ENCODE data around the gene PRR23E.

Gene PRR23E

DNA sequence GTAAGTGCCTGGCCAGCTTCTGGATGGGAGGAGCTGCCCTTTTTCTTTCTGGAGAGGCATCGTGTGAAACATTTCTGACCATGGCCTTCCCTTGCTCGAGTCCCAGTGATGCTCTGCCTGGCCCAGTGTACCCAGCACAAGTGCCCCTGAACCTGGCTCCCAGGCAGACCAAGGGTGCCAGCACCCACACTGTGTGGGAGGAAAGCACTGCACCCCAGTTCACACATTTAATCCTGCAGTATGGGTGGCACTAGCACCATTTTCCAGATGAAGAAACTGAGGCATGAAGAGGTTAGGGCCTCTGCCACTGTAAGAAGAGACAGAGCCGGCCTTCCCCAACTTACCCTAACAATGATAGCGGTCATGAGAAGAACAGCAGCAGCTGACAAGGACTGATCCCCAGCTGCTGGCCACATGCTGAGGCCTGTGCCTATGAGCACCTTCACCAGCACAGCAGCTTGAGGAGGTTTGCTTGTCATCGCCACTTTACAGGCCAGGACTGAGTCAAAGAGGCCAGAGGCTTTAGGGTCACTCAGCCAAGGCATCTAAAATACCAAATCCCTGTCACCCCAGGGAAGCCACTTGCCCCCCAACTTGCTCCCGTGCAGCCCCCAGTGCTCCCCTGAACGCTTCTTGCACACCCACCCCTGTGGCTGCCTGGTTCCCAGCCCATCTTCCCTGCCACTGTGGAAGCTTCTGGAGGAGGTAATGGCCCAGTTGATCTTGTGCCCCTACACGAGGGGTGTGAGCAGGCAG is 15.0 kb downstream of the PRR23E start:
- no peak for DNase-seq

DNA sequence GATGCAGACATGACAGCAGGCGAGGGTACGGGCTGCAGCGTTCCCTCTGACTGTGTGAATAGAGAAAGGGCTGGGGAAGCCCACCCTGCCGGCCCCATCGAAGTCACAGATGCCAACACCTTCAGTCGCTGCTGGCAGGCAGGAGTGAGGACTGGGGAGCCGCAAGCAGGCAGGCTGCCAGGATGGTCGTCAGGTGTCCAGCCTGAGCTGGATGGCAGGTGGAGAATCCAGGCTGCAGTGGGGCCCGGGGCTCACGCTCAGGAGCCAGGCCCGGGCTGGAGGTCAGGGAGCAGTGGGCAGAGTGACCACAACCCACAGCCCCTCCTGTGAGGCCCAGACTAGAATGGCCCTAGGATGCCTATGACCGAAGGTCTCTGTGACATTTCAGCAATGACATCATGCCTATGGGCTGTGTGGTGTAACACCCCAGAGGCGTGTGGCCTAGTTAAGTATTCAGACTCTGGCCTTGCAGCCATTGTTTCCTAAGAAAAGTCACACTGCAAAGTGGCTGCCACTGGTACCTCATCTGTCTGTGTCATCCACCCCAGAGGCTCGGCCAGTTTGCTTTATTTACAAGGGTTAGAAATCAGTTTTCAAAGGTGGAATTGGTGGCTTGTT is 15.7 kb downstream of the PRR23E start:
- no peak for DNase-seq

DNA sequence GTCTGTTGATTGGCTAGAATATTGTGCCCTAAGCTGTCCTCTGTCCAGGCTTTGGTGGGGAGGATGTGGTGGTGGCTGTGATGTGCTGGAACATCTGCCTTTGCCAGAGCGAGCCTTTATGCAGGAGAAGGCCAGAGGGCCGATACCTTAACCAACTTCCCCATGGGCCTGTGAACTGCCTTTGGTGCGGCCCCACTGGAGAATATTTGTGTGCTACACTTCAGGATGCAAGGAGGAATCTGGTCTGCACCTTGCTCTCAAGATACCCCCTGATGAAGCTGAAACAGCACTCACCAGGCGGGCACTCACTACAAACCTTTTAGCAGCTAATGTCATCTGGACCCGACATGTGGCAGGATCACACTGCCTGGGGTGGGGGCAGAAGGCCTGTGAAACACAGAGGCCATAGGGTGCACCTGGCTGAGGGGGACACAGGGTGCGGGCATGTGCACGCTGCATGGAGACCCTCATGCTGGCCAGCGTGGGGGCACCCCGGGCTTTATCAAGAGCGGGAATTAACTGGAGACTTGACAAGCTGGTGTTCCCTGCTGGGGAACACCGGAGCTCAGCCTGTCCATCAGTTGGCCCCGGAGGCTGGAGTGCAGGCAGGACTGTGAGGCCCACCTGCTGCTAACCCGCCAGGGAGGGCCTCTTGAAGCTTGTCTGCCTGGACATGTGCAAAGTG is 16.4 kb downstream of the PRR23E start:
- DNase-seq = no peak

DNA sequence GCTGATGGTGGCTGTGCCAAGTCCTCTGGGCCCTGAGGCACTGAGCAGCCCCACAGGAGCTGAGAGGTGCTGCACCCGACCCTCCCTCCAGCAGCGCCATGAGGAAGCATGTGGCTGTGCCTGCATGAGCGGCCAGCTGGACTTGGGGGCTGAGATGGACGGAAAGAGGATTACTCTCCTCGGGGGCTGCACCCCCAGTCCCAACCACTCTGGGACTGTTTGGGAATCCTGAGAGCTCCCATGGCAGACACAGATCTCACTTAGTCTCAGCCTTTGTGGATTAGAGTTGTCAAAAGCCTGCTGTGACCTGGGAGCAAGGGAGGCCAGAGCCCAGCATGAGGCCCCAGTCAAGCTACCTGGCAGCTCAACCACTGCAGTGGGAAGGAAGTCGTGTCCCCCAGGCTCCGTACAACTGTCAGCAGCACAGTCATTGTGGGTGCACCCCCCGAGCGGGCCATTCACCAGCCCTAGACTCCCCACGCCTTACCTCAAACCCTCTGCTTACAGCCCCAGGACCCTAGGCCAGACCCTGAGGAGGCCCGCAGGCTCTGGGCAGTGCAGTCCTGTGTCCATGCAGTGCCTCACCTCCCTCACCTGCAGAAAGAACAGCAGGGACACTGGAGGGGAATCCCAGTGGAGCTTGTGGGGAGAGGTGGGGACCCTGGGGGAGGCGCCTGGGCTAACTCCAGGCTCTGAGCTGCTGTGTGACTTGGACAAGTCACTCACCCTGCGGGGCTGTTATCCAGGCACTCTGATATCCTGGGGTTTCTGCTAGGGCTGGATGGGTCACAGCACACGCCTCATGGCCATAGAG is 17.1 kb downstream of the PRR23E start:
- DNase-seq = no peak

DNA sequence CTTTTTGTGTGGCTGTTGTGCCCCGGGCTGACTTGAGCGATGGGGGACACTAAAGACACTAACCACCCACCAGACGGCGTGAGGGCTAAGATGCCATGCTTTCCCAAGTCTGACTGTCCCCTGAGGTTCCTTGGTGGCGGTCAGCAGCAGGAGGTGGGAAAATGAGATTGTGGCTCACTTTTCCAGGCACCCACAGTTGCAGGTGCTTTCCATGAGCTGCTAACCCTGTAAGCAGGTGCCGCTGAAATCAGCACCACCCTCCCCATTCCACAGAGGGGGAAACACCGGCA is 17.7 kb downstream of the PRR23E start:
- no peak for DNase-seq

DNA sequence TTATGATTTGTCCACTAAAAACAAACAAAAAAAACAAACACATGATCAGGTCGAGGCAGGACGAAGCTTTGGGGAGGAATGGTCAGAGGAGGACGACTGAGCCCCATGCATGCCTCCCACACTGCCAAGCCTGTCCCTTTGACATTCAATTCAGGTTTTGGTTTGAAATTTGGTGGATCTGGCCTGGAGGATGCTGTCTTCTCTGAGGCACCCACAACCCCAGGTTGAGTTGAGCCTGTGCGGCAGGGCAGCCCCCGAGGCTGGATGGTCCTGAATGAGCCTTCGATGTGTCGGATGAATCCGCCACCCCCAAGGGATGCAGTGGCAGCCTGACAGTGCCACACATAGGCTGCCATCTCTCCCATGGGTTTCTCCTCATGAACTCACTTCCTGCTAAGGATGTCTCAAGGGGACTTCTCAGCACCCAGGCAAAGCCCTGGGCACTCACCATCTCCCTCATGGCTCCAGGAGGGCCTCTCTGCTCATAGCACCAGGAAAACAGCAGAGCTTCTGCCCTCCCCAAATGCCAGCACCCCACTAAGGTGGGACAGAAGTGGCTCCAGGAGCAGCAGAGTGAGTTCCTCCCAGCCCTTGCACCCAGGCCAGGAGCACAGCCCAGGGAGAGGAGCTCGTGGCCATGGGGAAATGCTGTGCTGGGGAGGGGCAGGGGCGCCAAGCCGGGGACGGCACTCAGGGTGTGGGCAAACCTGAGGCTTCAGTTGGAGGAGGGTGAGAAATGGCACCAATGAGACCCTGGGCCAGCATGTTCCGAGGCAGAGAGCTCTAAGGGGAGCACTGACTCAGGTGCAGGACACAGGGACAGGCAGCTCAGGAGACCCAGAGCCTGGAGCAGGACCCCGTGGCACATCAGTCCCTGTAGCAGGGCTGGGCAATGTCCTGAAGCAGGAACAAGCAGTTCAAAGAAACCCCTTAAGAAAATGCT is 18.5 kb downstream of the PRR23E start:
- no peak for DNase-seq

DNA sequence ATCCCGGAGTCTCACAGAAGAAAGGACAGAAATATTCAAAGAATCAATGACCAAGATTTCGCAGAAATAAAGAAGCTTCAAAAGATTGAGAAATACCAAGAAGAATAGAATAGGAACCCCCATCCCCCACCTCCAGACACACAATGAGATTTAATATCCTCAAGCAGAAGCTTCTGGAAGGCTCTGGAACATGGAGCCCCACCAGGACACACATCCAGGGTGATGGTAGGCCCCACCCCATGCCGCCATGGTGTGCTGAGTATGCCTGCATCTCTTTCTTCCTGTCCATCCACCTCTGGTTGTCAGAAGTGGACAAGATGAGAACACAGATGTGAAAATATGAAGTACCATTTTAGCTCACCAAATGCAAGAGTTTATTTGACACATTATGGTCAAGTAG is 19.3 kb downstream of the PRR23E start:
- DNase-seq = no peak

DNA sequence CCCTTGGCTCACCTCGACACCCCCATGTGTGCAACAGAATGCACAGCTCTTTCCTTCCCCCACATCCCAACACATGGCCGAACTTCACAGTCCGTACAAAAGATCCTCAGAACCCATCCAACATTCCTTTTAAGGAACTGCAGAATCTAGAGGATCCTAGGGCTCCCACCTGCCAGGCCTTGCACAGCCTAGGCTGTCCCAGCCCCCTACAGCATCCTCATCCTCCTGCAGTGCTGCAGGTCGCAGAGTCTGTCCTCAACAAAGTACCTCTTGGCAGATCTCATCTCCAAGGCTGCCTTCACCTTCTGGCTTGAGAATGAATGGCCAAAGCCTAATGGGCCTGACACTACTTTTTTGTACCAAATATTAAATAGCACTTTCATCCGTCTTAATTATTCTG is 19.8 kb downstream of the PRR23E start:
- no peak for DNase-seq

DNA sequence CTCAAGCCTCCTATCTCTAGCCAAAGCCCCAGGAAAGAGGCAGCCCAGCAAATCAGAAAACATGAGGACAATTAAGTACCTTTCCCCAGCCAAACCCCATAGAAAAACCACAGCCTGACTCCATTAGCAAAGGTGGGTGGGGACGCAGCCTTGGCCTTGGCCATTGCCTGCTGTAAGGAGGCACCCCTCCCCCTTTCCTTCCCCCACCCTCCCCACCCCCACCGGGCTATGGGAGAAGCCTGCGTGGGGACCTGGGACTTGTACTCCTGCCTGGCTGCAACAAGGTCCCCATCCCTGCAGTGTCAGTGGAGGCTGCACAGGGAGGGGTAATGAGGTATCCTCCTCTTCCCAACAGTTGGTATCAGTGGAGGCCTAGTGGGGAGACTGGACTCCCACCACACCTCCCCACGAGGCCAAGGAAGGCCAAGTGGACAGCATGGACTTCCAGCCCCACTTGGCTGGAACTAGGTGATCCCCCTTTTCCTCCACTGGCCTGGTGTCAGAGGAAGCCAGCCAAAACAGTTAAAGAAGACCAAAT is 20.5 kb downstream of the PRR23E start:
- DNase-seq = no peak

DNA sequence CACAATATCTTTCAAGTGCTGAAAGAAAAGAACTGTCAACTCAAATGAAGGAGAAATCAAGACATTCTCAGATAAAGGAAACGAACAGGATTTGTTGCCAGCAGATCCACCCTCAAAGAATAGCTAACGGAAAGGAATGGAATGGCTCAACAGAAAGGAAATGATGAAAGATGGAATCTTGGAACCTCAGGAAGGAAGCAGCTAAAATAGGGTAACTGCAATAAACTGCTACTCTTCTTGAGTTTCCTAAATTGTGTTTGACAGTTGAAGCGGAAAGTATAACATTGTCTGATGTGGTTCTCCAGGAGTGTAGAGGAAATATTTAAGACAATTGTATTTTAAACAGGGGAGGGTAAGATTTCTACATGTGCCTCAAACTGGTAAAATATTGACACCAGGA is 22.0 kb downstream of the PRR23E start:
- no peak for DNase-seq

DNA sequence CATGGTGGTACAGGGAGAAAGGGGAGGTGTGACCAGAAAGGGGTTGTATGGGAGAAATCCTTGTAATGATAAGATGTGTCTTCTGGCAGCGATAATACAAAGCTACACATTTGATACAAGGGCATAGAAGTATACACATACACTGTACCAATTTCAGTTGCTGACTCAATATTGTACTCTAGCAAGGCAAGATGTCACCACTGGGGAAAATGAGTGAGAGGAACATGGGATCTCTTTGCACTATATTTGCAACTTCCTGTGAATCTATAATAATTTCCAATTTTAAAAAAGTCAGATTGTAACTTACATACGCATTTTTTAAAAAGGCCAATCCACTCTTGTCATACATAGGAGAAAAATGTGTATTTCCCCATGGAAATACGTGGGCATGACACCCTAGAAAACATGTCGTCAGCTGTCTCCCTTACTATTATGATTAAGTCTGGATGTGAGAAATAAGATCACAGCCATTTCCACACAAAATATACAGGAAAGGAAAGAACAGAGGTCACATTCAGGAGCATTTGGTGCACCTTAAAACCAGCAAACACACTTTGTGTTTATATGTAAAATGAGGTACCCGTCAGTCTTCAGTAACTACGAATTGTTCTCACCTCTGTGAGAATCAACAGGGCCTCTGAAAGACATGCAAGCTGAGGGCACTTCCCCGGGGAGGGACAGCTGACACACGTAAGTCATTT is 22.9 kb downstream of the PRR23E start:
- DNase-seq = no peak

DNA sequence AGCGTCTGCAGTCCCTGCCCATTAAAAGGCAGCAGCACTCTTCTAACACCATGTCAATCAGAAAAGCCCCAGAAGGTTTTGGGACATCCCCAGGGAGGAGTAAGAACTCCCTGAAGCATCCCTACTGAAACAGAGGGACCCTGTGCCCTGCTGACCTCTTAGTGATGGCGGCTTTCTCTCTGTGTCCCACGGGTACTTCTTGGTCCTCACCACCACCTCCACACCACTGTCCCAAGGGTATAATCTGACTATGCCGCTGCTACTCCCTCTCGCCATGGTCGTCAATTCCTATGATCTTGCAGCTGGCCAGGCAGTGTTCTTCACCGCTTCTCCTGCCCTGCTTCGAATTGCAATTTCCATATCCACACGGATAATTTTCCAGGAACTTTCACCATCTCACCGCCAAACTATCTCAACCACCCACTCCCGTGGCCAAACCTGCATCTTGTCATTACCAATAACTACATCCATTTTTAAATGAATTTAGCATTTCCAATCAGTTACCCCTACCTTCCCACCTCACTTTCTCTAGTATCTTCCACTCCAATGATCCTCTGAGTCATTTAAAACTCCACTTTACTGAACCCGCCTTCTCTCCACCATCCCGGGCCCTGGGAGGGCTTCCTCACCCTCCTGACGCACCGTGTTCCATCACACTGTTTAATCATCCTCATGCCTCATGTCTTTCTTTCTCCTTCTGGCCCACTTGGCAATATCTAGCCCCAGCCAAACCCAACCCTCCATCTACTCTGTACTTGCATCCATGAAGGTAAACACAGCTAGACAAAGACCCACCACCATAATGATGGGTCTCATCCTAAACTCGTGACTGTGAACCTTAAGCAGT is 23.7 kb downstream of the PRR23E start:
- no peak for DNase-seq

DNA sequence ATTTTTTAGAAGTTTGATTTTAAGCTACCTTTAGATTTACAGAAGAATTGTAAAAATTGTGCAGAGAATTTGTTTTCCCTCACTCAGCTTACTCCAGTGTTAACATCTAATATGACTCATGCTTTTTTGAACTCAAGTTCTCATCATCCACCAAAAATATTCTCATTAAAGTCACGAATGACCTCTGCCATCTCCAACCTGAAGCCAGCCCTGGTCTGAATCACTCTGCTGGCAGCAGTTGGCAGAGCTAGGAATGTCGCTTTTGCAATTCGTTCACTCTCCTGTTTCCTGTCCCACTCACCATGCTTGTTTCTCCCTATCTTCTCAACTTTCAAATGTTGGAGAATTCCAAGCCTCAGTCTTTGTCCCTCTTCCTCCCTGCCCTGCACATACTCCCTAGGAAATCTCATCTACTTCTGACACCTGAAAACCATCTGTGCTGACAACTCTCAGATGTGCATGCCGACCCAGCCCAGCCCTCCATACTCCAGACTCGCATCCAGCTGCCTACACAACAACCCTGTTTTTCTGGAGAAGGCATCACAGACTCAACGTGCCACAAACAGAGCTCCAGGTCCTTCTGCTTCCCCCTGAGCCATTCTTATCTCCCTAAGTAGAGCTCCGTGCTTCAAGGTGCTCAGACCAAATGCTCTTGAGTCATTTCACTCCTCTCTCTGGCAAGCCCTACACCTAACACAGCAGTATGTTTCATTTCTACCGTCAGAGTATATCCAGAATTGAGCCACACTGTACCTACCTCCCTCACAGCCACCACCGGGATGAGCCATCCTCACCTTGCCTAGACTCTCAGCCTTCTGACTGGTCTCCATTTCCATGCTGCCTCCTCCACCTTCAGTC is 24.9 kb downstream of the PRR23E start:
- no peak for DNase-seq

DNA sequence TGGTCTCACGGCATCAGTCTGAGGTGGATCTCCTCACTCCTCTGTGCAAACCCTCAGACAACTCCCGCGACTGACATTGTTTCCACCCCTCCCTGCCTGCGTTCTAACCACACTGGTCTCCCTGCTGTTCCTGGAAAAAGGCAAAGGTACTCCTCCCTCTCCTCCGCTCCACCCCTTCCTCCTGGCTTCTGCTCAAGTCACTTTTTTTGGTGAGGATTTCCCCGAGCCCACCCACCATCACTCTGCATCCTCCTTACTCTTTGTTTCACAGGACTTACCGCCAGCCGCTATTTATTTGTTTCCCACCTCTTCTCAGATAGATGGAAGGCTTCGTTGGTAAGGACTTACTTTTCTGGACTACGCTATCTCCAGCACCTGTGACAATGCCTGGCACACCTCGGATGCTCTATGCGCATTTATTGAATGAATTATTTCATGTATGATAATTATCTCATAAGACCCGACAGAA is 25.6 kb downstream of the PRR23E start:
- DNase-seq = no peak

DNA sequence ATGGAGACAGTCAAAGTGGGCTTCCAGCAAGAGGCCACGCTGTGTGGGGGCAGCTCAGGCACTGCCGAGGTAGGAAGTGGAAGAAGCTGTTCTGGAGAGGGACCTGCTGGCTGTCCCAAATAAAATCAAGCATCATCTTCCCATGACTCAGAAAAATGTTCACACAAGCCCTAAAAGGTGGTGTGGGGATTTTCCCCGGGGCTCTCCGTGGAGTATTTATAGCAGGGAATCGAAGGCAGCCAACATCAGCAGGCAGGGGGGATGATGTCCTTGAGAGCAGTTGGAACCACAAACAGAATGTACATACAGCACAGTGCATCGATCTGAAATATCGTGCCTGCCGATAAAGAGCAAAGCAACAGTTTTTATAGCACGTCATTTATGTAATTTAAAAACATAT is 27.6 kb downstream of the PRR23E start:
- peak in 1 of 51 donors; percentile 18 for DNase-seq

DNA sequence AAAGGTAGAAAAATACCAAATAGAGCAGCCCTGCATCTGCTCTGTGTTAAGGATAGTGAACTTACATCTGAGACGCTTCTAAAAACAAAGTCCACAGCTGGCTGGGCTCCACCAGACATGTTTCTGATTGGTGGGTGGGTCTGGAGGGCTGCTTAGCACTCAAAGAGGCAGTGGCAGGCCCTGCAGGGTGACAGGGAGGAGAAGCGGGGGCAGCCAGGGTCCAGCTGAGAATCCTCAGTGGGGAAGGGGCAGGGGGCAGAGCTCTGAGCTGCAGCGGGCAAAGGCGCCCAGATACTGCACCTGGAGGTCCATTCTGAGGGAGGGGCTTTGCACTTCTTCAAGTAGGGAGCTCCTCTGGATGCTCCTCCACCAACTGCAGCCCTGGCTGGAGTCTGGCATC is 28.1 kb downstream of the PRR23E start:
- no peak for DNase-seq

DNA sequence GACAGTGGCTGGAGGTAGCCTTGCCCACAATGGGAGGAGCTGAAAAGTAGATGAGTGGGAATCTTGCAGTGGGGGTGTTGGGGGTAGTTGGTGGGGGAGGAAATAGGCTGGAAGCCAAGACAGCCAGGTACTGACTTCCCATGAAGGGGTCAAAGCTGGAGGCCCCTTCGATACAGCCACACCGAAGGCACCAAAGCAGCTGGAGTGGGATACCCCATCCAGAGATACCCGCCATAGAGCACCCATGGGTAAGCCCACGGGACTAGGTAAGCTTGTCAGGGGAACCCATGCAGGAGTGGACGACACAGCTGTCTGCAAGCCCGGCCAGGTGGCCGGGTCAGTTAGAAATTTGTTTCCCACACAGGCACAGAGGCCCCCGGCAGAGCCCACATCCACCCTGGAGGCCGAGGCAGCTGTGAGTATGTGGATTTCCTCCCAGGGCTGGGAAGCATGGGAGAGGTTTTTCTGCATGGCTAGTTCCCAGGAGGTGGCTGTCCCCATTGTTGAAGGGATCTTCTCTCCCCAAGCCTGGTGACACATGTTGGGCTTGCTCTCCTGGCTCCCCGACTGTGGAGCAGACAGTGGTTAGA is 28.6 kb downstream of the PRR23E start:
- DNase-seq = no peak

DNA sequence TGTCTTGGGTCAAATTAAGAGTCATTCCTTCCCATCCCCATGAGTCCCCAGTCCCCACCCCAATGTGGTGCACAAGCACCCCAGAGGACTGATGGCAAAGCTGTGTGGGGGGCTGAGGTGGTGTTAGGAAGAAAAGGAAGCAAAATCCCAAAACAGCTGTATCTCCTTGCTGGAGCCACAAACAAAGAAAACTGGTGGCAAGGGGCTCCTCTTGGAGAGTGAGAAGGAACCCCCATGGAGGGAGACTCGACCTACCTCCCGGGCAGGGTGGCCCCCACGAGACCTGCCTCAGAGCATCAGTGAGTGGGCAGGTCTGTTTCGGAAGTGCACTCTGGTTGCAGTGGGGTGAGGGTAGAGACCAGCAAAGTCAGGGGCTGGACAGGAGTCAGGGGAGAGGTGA is 29.2 kb downstream of the PRR23E start:
- no peak for DNase-seq
